ENCODE measurements around the gene SYT9.

The SYT9 gene

DNA sequence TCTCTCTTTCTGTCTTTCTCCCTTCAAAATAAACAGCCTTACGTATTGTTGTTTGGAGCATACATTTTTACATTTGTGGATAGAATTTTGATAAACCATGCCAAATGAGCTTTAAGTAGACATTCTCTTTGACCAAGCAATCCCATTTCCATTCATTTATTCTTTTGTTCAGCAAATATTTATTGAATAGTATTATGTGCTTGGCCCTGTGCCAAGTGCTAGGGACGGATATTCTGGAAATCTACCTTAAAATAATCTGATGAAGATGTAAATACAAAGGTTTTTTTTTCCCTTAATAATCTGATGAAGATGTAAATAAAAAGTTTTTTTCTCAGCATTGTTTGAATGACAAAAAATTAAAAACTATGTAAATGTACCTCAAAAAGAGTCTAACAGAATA is 235.7 kb downstream of the SYT9 start:
- no peak for DNase-seq (ENCODE audit: low spot score in 2 of 2)
- Histone ChIP-seq H3K36me3 (replicated peaks) (no peaks in the 10 kb centered on the region), H3K9me3 (no peaks in the 10 kb centered on the region), H3K27me3 (ENCODE audit: low read depth) (no peaks in the 10 kb centered on the region), H3K4me3 (no peak overlapping the region), H3K4me1 (peaks cover 26% of the 10 kb centered on the region)
- in situ Hi-C loops (cut with MboI; ENCODE audit: low sequenced_read_pairs), result no loop called here

DNA sequence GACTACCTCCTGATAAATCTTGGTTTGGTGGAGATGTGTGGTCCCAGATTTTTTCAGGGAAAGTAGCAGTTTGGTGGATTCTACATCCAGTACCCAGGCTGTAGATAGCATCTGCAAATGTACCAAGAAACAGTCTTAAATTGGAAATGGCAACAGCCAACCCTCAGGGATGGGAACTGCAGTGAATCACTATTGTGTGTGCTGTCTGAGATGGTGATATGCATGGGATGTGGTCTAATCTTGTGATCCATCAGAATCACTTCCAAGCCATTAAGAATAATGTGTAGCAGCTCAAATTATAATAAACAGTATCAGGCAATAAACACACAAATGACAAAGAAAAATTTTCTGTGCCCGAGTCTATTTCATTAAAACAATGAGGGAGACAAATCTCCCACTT is 237.0 kb downstream of the SYT9 start:
- H3K4me1 ChIP-seq, result peaks cover 38% of the 10 kb centered on the region
- H3K36me3 ChIP-seq (replicated peaks), result no peaks in the 10 kb centered on the region
- DNase-seq (ENCODE audit: low spot score in 2 of 2), result no peak
- H3K9me3 ChIP-seq, result no peaks in the 10 kb centered on the region
- no peak overlapping the region for H3K4me3 ChIP-seq
- in situ Hi-C loops (cut with MboI; ENCODE audit: low sequenced_read_pairs), result no loop called here
- no peaks in the 10 kb centered on the region for H3K27me3 ChIP-seq (ENCODE audit: low read depth)

DNA sequence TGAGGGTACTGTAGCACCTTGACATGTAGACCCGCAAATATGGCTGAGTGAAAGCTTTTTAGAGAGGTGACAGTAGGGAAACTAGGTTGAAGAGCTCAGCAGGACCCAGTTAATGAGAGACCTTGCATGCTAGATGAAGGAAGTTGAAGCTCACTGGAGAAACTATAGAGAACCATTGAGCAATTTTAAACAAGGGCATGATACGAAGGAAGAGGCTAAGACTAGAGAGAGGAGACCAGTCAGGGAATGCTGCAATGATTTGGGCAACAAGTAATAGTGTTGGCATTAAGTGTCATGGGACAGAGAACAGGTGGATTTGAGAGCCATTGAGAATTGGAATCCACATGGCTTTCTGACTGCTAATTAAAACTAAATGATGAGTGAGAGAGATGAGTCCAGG is 237.7 kb downstream of the SYT9 start:
- Histone ChIP-seq H3K36me3 (replicated peaks) (no peaks in the 10 kb centered on the region), H3K4me1 (peaks cover 38% of the 10 kb centered on the region), H3K9me3 (no peaks in the 10 kb centered on the region), H3K4me3 (no peak overlapping the region), H3K27me3 (ENCODE audit: low read depth) (no peaks in the 10 kb centered on the region)
- in situ Hi-C loops (cut with MboI; ENCODE audit: low sequenced_read_pairs), result no loop called here
- DNase-seq (ENCODE audit: low spot score in 2 of 2), result no peak

DNA sequence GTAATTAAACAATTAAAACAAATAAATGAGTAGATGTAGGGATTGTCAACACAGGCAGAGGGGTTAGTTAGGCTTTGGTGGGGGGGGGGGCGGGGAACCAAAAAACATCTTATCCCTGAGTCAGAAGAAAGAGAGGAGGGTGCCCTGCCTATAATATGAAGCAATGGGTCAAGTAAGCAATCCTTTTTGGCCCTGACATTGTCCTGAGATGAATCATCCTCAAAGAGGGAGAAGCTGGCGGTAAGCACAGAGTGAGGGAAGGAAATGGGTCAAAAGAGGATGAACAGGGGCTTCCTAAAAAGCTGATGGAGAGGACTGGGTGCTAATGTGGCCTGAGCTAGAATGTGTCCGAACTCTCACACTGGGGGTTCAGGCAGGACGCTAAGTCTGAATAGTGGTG is 238.3 kb downstream of the SYT9 start:
- Histone ChIP-seq H3K4me1 (peaks cover 38% of the 10 kb centered on the region), H3K36me3 (replicated peaks) (no peaks in the 10 kb centered on the region), H3K27me3 (ENCODE audit: low read depth) (no peaks in the 10 kb centered on the region), H3K9me3 (no peaks in the 10 kb centered on the region), H3K4me3 (no peak overlapping the region)
- in situ Hi-C loops (cut with MboI; ENCODE audit: low sequenced_read_pairs), result no loop called here
- DNase-seq (ENCODE audit: low spot score in 2 of 2), result no peak

DNA sequence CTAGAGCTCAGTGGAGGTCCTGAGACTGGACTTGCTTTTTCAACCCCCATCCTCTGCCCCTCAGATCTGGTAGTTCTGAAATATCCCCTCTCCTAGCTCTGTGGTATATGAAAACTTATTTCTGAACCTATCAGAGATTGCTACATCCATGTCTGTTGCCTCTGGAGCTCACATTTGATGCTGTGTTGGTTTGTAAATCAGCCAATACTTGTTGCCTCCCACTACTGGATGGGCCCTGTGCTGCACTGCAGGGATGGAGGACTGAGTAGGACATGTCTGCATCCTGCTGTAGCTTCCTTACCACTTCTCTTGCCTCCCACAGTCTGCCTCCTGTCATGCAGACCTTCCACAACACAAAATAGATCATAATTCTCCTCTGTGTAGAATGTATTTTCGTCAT is 238.8 kb downstream of the SYT9 start:
- peaks cover 38% of the 10 kb centered on the region for H3K4me1 ChIP-seq
- DNase-seq (ENCODE audit: low spot score in 2 of 2), result peak; percentile 48 to 78
- no peaks in the 10 kb centered on the region for H3K27me3 ChIP-seq (ENCODE audit: low read depth)
- no peaks in the 10 kb centered on the region for H3K9me3 ChIP-seq
- no peaks in the 10 kb centered on the region for H3K36me3 ChIP-seq (replicated peaks)
- in situ Hi-C loops (cut with MboI; ENCODE audit: low sequenced_read_pairs), result no loop called here
- no peak overlapping the region for H3K4me3 ChIP-seq

DNA sequence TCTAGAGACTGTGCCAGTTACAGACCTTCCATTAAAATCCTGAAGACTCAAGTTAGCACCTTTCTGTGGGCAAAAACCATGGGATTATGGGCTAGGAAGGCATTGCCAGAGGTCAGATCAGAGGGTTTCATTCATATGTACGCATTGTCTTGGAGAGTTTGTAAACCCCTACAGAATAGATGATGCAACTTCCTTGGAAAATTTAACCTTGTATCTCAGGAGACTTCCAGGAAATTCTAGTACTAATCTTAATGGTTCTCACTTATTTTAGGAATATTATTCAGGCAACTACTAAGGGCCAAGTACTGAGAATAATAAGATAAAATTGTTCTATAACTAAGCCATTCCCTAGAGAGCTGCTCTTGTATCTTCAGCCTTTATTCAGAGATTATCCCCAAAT is 240.5 kb downstream of the SYT9 start:
- Histone ChIP-seq H3K4me3 (no peak overlapping the region), H3K9me3 (no peaks in the 10 kb centered on the region), H3K27me3 (ENCODE audit: low read depth) (no peaks in the 10 kb centered on the region), H3K36me3 (replicated peaks) (no peaks in the 10 kb centered on the region), H3K4me1 (peaks cover 38% of the 10 kb centered on the region)
- DNase-seq (ENCODE audit: low spot score in 2 of 2), result no peak
- in situ Hi-C loops (cut with MboI; ENCODE audit: low sequenced_read_pairs), result no loop called here

DNA sequence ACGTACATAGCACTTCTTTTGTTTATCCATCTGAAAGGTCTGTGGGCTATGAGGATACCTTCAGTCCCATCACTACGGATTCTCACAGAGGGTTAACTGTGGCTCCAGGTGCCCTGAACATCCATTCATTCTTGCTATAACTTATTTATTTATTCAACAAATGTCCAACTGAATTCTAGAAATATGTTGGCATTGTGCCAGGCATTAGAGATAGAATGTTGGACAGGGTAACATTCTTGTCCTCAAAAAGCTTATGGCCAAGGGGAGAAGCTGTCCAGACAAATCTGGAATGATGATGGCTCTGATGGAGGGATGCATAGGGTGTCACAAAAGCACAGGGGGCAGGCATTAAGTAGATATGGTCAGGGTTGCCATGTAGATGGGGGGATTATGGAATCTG is 242.0 kb downstream of the SYT9 start:
- Histone ChIP-seq H3K9me3 (no peaks in the 10 kb centered on the region), H3K4me3 (no peak overlapping the region), H3K36me3 (replicated peaks) (no peaks in the 10 kb centered on the region), H3K27me3 (ENCODE audit: low read depth) (no peaks in the 10 kb centered on the region), H3K4me1 (peaks cover 36% of the 10 kb centered on the region)
- DNase-seq (ENCODE audit: low spot score in 2 of 2), result no peak
- in situ Hi-C loops (cut with MboI; ENCODE audit: low sequenced_read_pairs), result no loop called here

DNA sequence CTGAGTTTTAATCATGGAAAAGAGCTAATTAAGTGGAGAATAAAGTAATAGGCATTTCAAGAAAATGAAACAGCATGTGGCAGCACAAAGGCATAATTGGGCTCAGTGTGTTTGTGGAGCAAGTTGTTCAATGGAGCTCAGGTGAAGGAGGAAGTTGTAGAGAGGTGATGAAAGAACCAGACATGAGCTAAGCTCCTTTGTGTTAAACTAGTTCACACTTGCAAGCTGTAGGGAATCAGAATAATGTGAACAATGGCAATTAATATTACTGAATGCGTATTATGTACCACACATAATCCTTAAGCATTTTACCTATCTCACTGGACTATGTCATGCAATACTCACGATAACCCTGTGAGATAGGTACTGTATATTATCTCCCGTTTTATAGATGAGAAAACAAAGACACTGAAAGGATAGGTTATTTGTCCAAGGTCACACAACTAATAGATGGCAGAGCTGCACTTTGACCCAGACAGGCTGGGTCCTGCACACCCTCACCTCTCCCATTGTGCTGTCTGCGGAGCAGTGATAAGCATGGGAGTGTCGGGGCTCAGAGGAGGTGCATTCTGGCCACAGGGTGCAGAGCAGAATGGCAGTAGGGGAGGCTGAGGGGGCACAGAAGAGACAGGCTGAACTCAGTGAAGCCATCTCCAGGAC is 242.5 kb downstream of the SYT9 start:
- H3K36me3 ChIP-seq (replicated peaks), result no peaks in the 10 kb centered on the region
- in situ Hi-C loops (cut with MboI; ENCODE audit: low sequenced_read_pairs), result no loop called here
- DNase-seq (ENCODE audit: low spot score in 2 of 2), result no peak
- H3K4me1 ChIP-seq, result peaks cover 31% of the 10 kb centered on the region
- no peaks in the 10 kb centered on the region for H3K9me3 ChIP-seq
- H3K4me3 ChIP-seq, result no peak overlapping the region
- no peaks in the 10 kb centered on the region for H3K27me3 ChIP-seq (ENCODE audit: low read depth)

DNA sequence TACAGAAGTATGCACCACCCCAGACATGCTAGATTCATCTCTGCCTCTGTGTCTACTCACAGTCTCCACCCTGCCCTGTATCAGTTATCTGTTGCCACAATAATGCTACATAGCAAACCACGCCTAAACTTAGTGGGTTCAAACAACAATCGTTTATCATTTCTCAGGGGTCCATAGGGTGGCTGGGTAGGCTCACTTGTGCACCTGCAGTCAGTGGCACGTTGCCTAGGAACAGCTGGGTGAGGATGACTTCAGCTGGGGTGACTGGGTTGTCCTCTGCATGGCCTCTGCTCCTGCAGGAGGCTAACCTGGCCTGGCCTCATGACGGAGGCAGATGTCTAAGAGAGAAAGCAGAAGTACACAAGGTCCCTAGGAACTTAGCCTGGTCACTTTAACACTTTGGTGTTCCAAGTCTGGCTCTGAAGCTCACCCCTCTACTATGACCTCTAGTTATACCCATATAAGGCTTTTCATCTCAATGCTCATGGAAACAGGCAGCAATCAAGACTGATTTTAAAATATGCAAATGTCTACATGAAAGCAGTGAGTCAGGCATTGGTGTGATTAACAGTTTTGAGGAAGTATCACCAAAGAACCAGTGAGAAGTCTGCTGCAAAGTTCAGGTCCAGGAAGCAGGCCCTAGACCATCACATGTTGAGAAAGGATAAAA is 244.3 kb downstream of the SYT9 start:
- Histone ChIP-seq H3K4me3 (no peak overlapping the region), H3K9me3 (no peaks in the 10 kb centered on the region), H3K27me3 (ENCODE audit: low read depth) (no peaks in the 10 kb centered on the region), H3K4me1 (peaks cover 25% of the 10 kb centered on the region), H3K36me3 (replicated peaks) (no peaks in the 10 kb centered on the region)
- in situ Hi-C loops (cut with MboI; ENCODE audit: low sequenced_read_pairs), result no loop called here
- no peak for DNase-seq (ENCODE audit: low spot score in 2 of 2)

DNA sequence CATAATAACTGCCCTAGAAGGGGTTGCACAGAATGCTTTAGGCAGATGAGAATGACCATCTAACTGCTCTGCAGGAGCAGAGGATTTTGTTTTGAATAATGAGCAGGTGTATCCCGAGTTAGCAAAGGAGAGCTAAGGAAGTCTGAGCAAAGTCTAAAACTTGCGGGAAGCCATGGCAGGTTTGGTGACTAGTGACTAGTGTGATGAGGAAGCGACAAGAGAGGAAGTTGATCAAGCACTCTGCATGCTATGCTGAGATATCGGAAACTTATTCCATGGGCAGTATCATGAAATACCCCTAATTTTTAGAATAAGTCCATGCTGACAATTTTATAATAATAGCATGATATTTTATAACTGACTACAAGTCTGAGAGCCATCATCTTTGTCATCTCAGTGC is 246.5 kb downstream of the SYT9 start:
- Histone ChIP-seq H3K4me1 (peaks cover 3% of the 10 kb centered on the region), H3K36me3 (replicated peaks) (no peaks in the 10 kb centered on the region), H3K9me3 (no peaks in the 10 kb centered on the region), H3K27me3 (ENCODE audit: low read depth) (no peaks in the 10 kb centered on the region), H3K4me3 (no peak overlapping the region)
- no peak for DNase-seq (ENCODE audit: low spot score in 2 of 2)
- in situ Hi-C loops (cut with MboI; ENCODE audit: low sequenced_read_pairs), result no loop called here

DNA sequence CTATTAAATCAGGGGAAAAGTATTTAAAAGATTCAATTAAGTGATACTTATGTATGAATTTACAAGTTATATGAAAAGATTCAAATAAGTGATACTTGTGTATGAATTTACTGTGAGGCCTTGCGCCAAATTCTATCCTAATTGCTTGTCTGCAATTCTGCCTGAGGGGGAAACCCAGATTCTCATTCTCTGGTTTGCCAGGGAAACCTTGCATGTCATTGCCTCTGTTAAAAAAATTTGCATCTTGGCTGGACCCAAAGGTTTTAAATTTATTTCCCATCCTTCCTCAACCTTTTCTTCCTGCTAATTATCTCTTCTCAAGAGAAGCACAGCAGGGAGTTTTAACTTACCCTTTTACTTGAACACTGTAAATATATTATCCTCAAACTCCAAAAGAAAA is 247.4 kb downstream of the SYT9 start:
- H3K27me3 ChIP-seq (ENCODE audit: low read depth), result no peaks in the 10 kb centered on the region
- H3K4me3 ChIP-seq, result no peak overlapping the region
- H3K36me3 ChIP-seq (replicated peaks), result no peaks in the 10 kb centered on the region
- H3K4me1 ChIP-seq, result no peaks in the 10 kb centered on the region
- H3K9me3 ChIP-seq, result no peaks in the 10 kb centered on the region
- in situ Hi-C loops (cut with MboI; ENCODE audit: low sequenced_read_pairs), result no loop called here
- no peak for DNase-seq (ENCODE audit: low spot score in 2 of 2)

DNA sequence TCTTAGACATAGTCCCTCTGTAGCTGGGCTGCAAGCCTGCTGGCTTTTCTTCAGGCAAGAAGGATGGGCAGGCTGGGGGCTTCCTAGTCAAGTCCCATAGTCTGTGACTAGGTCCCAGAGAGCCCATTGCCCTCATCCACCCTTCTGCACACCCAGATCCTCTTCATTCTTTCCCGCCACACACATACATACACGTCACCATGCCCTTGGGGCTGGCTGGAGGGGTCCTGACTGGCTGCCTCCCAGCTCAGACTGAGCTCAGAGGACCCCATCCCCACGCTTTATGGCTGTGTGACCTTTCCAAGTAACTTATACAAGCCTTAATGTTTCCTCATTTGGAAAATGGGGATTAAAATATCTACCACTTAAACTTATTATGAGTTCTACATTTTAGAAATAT is 248.5 kb downstream of the SYT9 start:
- Histone ChIP-seq H3K4me1 (no peaks in the 10 kb centered on the region), H3K36me3 (replicated peaks) (no peaks in the 10 kb centered on the region), H3K4me3 (no peak overlapping the region), H3K27me3 (ENCODE audit: low read depth) (no peaks in the 10 kb centered on the region), H3K9me3 (no peaks in the 10 kb centered on the region)
- no peak for DNase-seq (ENCODE audit: low spot score in 2 of 2)
- in situ Hi-C loops (cut with MboI; ENCODE audit: low sequenced_read_pairs), result no loop called here

DNA sequence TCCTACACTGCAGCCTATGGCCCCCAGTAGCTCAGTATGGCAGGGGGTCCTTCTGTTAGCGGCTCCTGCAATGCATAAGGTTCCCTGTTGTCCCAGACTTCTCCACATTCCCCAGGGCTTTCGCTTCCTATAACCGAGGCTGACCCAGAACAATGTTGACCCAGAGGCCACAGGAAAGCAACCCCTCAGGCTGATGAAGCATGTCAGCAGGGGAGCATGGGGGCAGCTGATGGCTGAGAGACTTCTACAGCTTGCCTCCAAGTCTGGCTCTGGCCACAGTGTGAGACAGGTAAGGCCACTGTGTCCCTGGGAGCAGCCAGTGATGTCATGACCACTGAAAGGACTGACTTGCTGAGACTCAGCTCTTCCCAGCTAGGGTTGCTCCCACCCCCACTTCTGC is 249.5 kb downstream of the SYT9 start:
- Histone ChIP-seq H3K27me3 (ENCODE audit: low read depth) (no peaks in the 10 kb centered on the region), H3K36me3 (replicated peaks) (no peaks in the 10 kb centered on the region), H3K9me3 (no peaks in the 10 kb centered on the region), H3K4me1 (no peaks in the 10 kb centered on the region), H3K4me3 (no peak overlapping the region)
- in situ Hi-C loops (cut with MboI; ENCODE audit: low sequenced_read_pairs), result no loop called here
- no peak for DNase-seq (ENCODE audit: low spot score in 2 of 2)

DNA sequence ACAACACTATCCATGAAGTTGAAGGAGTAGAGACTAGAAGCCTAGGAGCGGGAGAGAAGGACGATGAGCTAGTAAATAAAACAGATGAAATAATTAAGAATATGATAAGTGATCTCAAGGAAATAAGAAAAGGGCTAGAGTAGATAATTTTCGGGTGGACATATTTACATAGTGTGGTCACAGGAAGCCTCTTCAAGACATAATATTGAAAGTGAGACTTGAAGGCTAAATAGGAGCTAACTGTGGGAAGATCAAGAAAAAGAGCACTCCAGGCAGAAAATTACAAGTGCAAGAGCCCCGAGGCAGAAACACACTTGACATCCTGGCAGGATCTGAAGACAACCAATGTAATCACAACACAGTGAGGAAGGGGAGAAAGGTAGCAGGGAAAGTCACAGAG is 250.2 kb downstream of the SYT9 start:
- in situ Hi-C loops (cut with MboI; ENCODE audit: low sequenced_read_pairs), result no loop called here

DNA sequence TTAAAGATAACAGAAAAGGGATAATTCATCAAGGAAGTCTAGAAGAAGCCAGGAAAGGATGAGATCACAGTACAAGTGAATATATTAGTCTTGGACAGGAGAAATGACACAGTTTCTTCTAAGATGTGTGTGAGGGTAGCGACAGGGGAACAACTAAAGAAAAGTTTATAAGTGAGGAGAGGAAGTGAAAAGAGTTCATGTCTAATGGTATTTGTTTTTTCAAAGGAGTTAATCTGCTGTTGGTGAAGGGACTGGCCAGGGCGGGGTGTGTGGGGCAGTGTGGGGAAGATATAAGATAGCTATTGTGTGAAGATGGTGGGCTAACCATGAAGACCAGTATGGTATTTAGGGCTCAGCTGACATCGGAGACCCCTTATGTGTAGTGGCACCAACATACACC is 254.5 kb downstream of the SYT9 start:
- Histone ChIP-seq H3K36me3 (replicated peaks) (no peaks in the 10 kb centered on the region), H3K4me3 (no peak overlapping the region), H3K4me1 (no peaks in the 10 kb centered on the region), H3K27me3 (ENCODE audit: low read depth) (no peaks in the 10 kb centered on the region), H3K9me3 (no peaks in the 10 kb centered on the region)
- DNase-seq (ENCODE audit: low spot score in 2 of 2), result no peak
- in situ Hi-C loops (cut with MboI; ENCODE audit: low sequenced_read_pairs), result no loop called here

More for the DNA sequence above, 250.2 kb downstream of the SYT9 start:
- no peak overlapping the region for H3K4me3 ChIP-seq
- no peaks in the 10 kb centered on the region for H3K9me3 ChIP-seq
- no peaks in the 10 kb centered on the region for H3K36me3 ChIP-seq (replicated peaks)
- H3K27me3 ChIP-seq (ENCODE audit: low read depth), result no peaks in the 10 kb centered on the region
- H3K4me1 ChIP-seq, result no peaks in the 10 kb centered on the region
- DNase-seq (ENCODE audit: low spot score in 2 of 2), result no peak
